ENCODE results near the gene GALNT10. TPM values are rescaled to one million over a fixed set of nuclear protein-coding genes. Genes with fewer than 3 reads are reported as not detected.
A peak's percentile ranks its signal among the peaks of the same experiment; 100 is the strongest.

Gene GALNT10
- total RNA-seq, 1 donor from 2014 or later, result 96.1 TPM

DNA sequence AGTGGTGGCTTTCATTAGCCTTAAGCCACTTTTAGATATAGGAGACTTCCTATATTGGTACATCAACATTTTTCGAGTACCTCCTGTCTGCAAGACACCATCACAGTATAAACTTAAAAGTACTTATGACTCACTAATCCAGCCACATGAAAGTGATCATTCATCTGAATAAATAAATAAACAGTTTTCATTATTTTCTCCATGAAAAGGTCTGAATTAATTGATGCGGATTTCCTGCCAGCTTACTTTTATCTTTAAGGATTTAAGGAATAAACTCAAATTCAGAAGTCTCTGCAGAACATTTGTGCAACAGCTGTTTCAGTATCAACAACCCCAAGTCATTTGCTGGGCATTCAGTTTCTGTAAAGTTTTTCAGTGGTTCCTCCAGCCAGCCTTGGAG is 259.3 kb downstream of the GALNT10 start:
- H3K27ac ChIP-seq (ENCODE audit: low read depth, low read length), result no peak overlapping the region
- peaks cover 37% of the 10 kb centered on the region for H3K79me2 ChIP-seq (ENCODE audit: insufficient read depth, low read length)
- Mint-ChIP-seq H3K9me3 (ENCODE audit: unreplicated experiment) (no peaks in the 10 kb centered on the region), H3K27me3 (ENCODE audit: low read depth, unreplicated experiment) (no peaks in the 10 kb centered on the region), H3K36me3 (ENCODE audit: low read depth, unreplicated experiment) (peaks cover 11% of the 10 kb centered on the region), H3K4me3 (ENCODE audit: unreplicated experiment) (no peak overlapping the region), H3K4me1 (ENCODE audit: low read depth, unreplicated experiment) (peaks cover 14% of the 10 kb centered on the region), H3K27ac (ENCODE audit: unreplicated experiment) (no peak overlapping the region)
- peaks cover 10% of the 10 kb centered on the region for H3K4me1 ChIP-seq (ENCODE audit: insufficient read depth, low read length)
- TF ChIP-seq, protein P1, sequence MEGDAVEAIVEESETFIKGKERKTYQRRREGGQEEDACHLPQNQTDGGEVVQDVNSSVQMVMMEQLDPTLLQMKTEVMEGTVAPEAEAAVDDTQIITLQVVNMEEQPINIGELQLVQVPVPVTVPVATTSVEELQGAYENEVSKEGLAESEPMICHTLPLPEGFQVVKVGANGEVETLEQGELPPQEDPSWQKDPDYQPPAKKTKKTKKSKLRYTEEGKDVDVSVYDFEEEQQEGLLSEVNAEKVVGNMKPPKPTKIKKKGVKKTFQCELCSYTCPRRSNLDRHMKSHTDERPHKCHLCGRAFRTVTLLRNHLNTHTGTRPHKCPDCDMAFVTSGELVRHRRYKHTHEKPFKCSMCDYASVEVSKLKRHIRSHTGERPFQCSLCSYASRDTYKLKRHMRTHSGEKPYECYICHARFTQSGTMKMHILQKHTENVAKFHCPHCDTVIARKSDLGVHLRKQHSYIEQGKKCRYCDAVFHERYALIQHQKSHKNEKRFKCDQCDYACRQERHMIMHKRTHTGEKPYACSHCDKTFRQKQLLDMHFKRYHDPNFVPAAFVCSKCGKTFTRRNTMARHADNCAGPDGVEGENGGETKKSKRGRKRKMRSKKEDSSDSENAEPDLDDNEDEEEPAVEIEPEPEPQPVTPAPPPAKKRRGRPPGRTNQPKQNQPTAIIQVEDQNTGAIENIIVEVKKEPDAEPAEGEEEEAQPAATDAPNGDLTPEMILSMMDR (IDR thresholded peaks at IDR 0.05; ENCODE audit: insufficient read depth, low read depth, low read length), result no peak
- TF ChIP-seq EZH2 (IDR thresholded peaks at IDR 0.05; ENCODE audit: insufficient read depth, low read length), result no peak
- H4K20me1 ChIP-seq (ENCODE audit: insufficient read depth, low read length), result peaks cover 55% of the 10 kb centered on the region
- H3K4me3 ChIP-seq (ENCODE audit: insufficient read depth, low read depth, low read length), result no peak overlapping the region
- no peak overlapping the region for H2AFZ ChIP-seq (ENCODE audit: low read depth, low read length)
- no peaks in the 10 kb centered on the region for H3K9me3 ChIP-seq (ENCODE audit: insufficient read depth, low read depth, low read length)
- H3K4me2 ChIP-seq (ENCODE audit: low read length), result no peak overlapping the region
- no peaks in the 10 kb centered on the region for H3K27me3 ChIP-seq (ENCODE audit: insufficient read depth, low read length)
- DNase-seq (ENCODE audit: low read depth), result peak; percentile 29
- H3K36me3 ChIP-seq (ENCODE audit: insufficient read depth, low read length), result peaks cover 14% of the 10 kb centered on the region
- no peak overlapping the region for H3K9ac ChIP-seq (ENCODE audit: low read length)
- FAIRE-seq, result no peak

DNA sequence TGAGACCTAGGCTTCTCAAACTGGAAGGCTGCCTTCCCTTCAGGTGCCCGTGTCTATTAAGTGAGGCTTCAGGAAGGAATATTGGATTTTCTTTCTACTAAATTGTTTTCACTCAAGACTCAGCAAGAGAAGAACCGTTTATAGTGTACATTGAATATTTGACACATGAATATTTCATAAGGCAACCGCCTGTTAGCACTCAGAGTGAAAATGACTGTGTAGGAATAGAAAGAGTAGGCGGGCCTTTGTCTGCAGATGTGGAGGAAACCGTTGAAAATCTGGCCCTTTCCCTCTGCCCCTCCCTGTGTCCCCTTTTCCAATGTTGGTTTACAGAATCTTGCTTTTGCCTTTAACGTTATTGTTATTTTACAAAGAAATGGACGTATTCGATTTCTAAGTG is 261.4 kb downstream of the GALNT10 start:
- Histone ChIP-seq H3K4me1 (ENCODE audit: insufficient read depth, low read length) (peaks cover 9% of the 10 kb centered on the region), H4K20me1 (ENCODE audit: insufficient read depth, low read length) (peaks cover 50% of the 10 kb centered on the region), H3K4me3 (ENCODE audit: insufficient read depth, low read depth, low read length) (no peak overlapping the region), H3K36me3 (ENCODE audit: insufficient read depth, low read length) (peaks cover 25% of the 10 kb centered on the region), H3K4me2 (ENCODE audit: low read length) (no peak overlapping the region), H3K27me3 (ENCODE audit: insufficient read depth, low read length) (no peaks in the 10 kb centered on the region), H3K9ac (ENCODE audit: low read length) (no peak overlapping the region), H3K9me3 (ENCODE audit: insufficient read depth, low read depth, low read length) (no peaks in the 10 kb centered on the region), H2AFZ (ENCODE audit: low read depth, low read length) (no peak overlapping the region), H3K79me2 (ENCODE audit: insufficient read depth, low read length) (peaks cover 31% of the 10 kb centered on the region), H3K27ac (ENCODE audit: low read depth, low read length) (no peak overlapping the region)
- H3K36me3 Mint-ChIP-seq (ENCODE audit: low read depth, unreplicated experiment), result peaks cover 22% of the 10 kb centered on the region
- H3K9me3 Mint-ChIP-seq (ENCODE audit: unreplicated experiment), result no peaks in the 10 kb centered on the region
- H3K27ac Mint-ChIP-seq (ENCODE audit: unreplicated experiment), result no peak overlapping the region
- DNase-seq (ENCODE audit: low read depth) (no peak), FAIRE-seq (no peak)
- H3K27me3 Mint-ChIP-seq (ENCODE audit: low read depth, unreplicated experiment), result no peaks in the 10 kb centered on the region
- TF ChIP-seq EZH2 (IDR thresholded peaks at IDR 0.05; ENCODE audit: insufficient read depth, low read length), result no peak
- TF ChIP-seq, protein P1 (IDR thresholded peaks at IDR 0.05; ENCODE audit: insufficient read depth, low read depth, low read length), result no peak
- peaks cover 12% of the 10 kb centered on the region for H3K4me1 Mint-ChIP-seq (ENCODE audit: low read depth, unreplicated experiment)
- H3K4me3 Mint-ChIP-seq (ENCODE audit: unreplicated experiment), result no peak overlapping the region

DNA sequence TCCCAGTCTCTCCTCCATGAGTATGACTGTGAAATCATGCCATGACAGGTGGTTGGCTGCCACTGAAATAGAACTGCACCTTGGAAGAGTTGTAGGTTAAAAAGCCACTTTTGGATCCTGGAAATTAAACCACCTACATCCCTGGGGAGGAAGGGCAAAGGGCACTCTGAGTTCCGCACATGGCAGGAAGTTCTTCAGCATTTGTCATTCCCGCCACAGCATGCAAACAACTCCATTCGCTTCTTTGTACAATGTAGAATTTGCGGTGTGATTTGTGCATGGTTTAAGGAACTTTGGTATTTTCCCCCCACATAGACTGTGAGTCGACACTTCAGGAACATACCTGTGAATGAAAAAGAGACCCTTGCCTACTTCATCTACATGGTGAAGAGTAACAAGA is 265.1 kb downstream of the GALNT10 start:
- Mint-ChIP-seq H3K27ac (ENCODE audit: unreplicated experiment) (no peak overlapping the region), H3K27me3 (ENCODE audit: low read depth, unreplicated experiment) (no peaks in the 10 kb centered on the region), H3K36me3 (ENCODE audit: low read depth, unreplicated experiment) (peaks cover 24% of the 10 kb centered on the region), H3K4me1 (ENCODE audit: low read depth, unreplicated experiment) (peaks cover under 1% of the 10 kb centered on the region), H3K9me3 (ENCODE audit: unreplicated experiment) (no peaks in the 10 kb centered on the region), H3K4me3 (ENCODE audit: unreplicated experiment) (no peak overlapping the region)
- peaks cover 16% of the 10 kb centered on the region for H4K20me1 ChIP-seq (ENCODE audit: insufficient read depth, low read length)
- peaks cover 3% of the 10 kb centered on the region for H3K79me2 ChIP-seq (ENCODE audit: insufficient read depth, low read length)
- DNase-seq (ENCODE audit: low read depth) (no peak), FAIRE-seq (no peak)
- H3K4me2 ChIP-seq (ENCODE audit: low read length), result no peak overlapping the region
- no peak for TF ChIP-seq EZH2 (IDR thresholded peaks at IDR 0.05; ENCODE audit: insufficient read depth, low read length)
- TF ChIP-seq, protein P1 (IDR thresholded peaks at IDR 0.05; ENCODE audit: insufficient read depth, low read depth, low read length), result no peak
- H3K36me3 ChIP-seq (ENCODE audit: insufficient read depth, low read length), result peaks cover 25% of the 10 kb centered on the region
- no peaks in the 10 kb centered on the region for H3K27me3 ChIP-seq (ENCODE audit: insufficient read depth, low read length)
- H2AFZ ChIP-seq (ENCODE audit: low read depth, low read length), result no peak overlapping the region
- H3K4me1 ChIP-seq (ENCODE audit: insufficient read depth, low read length), result no peaks in the 10 kb centered on the region
- no peak overlapping the region for H3K27ac ChIP-seq (ENCODE audit: low read depth, low read length)
- no peaks in the 10 kb centered on the region for H3K9me3 ChIP-seq (ENCODE audit: insufficient read depth, low read depth, low read length)
- no peak overlapping the region for H3K9ac ChIP-seq (ENCODE audit: low read length)
- H3K4me3 ChIP-seq (ENCODE audit: insufficient read depth, low read depth, low read length), result no peak overlapping the region
